ENCODE measurements around the gene NRXN3. TPM values are rescaled to one million over a fixed set of nuclear protein-coding genes. Genes with fewer than 3 reads are reported as not detected.

The NRXN3 gene
- total and polyA plus RNA-seq, 2 donors (not counting 1 experiment from before 2014, with no cell fraction given), result 0.83 to 34.6 TPM

DNA sequence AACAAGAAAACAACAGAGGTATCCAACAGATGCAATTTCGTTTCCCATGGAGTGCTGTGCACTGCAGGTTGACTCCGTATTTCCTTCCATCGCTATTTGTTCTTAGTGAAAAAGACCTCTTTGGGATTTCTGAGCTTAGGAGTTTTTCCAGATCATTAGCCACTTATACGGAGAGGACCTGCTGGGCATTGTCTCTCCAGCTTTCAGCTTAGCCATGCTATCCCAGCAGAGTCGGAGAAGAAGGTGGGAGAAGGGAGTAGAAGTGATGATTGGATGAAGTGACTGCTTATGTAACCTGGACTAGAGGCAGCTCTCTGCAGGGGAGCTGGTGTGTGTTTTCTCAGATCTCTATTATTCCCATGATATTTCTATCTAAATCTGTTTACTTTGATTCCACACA lies 1303.5 kb downstream of the NRXN3 start:
- no peaks in the 10 kb centered on the region for H3K9me3 ChIP-seq (ENCODE audit: control insufficient read depth, insufficient read depth, low read depth, low read length)
- no peak for DNase-seq (ENCODE audit: low read depth in 2 of 2)
- no peak overlapping the region for H3K4me3 ChIP-seq (replicated peaks in 1 of 4; ENCODE audit: control extremely low read depth in 1 of 4, insufficient read depth in 1 of 4, low read depth in 3 of 4, low read length in 4 of 4)
- H3K9ac ChIP-seq (ENCODE audit: insufficient read depth, low read length), result no peak overlapping the region
- H3K27ac ChIP-seq (ENCODE audit: insufficient read depth, low read length), result no peak overlapping the region
- H3K4me1 ChIP-seq (ENCODE audit: control insufficient read depth, extremely low read depth, insufficient read depth, low read length), result peaks cover 2% of the 10 kb centered on the region
- H2AFZ ChIP-seq (ENCODE audit: low read length), result no peak overlapping the region
- no peaks in the 10 kb centered on the region for H4K20me1 ChIP-seq (ENCODE audit: control insufficient read depth, extremely low read depth, insufficient read depth, low read length)
- no peaks in the 10 kb centered on the region for H3K27me3 ChIP-seq (ENCODE audit: control insufficient read depth, insufficient read depth, low read length)
- H3K79me2 ChIP-seq (ENCODE audit: control insufficient read depth, insufficient read depth, low read length), result no peaks in the 10 kb centered on the region
- H3K36me3 ChIP-seq (ENCODE audit: control insufficient read depth, insufficient read depth, low read length), result no peaks in the 10 kb centered on the region
- H3K4me2 ChIP-seq (ENCODE audit: extremely low read depth, insufficient read depth, low read length), result no peak overlapping the region
- no peak for TF ChIP-seq EZH2 (IDR thresholded peaks at IDR 0.05; ENCODE audit: low read length, missing control alignments)
- TF ChIP-seq CTCF (conservative IDR thresholded peaks at IDR 0.05 in 1 of 2, IDR thresholded peaks at IDR 0.05 in 1 of 2; ENCODE audit: low read depth in 1 of 2, low read length in 2 of 2), result no peak

- Histone ChIP-seq H3K4me2 (ENCODE audit: extremely low read depth, insufficient read depth, low read length) (no peak overlapping the region), H2AFZ (ENCODE audit: low read length) (no peak overlapping the region), H3K36me3 (ENCODE audit: control insufficient read depth, insufficient read depth, low read length) (no peaks in the 10 kb centered on the region), H3K4me3 (replicated peaks in 1 of 4; ENCODE audit: control extremely low read depth in 1 of 4, insufficient read depth in 1 of 4, low read depth in 3 of 4, low read length in 4 of 4) (no peak overlapping the region), H3K27ac (ENCODE audit: insufficient read depth, low read length) (no peak overlapping the region), H3K4me1 (ENCODE audit: control insufficient read depth, extremely low read depth, insufficient read depth, low read length) (peaks cover 2% of the 10 kb centered on the region), H3K9ac (ENCODE audit: insufficient read depth, low read length) (no peak overlapping the region), H3K79me2 (ENCODE audit: control insufficient read depth, insufficient read depth, low read length) (no peaks in the 10 kb centered on the region), H4K20me1 (ENCODE audit: control insufficient read depth, extremely low read depth, insufficient read depth, low read length) (no peaks in the 10 kb centered on the region), H3K9me3 (ENCODE audit: control insufficient read depth, insufficient read depth, low read depth, low read length) (no peaks in the 10 kb centered on the region), H3K27me3 (ENCODE audit: control insufficient read depth, insufficient read depth, low read length) (no peaks in the 10 kb centered on the region)
- TF ChIP-seq CTCF (conservative IDR thresholded peaks at IDR 0.05 in 1 of 2, IDR thresholded peaks at IDR 0.05 in 1 of 2; ENCODE audit: low read depth in 1 of 2, low read length in 2 of 2) (no peak), EZH2 (IDR thresholded peaks at IDR 0.05; ENCODE audit: low read length, missing control alignments) (no peak)
- no peak for DNase-seq (ENCODE audit: low read depth in 2 of 2)
These were observed 1305.8 kb downstream of the NRXN3 start for GRCh38 chr14:79475887-79476532.

DNA sequence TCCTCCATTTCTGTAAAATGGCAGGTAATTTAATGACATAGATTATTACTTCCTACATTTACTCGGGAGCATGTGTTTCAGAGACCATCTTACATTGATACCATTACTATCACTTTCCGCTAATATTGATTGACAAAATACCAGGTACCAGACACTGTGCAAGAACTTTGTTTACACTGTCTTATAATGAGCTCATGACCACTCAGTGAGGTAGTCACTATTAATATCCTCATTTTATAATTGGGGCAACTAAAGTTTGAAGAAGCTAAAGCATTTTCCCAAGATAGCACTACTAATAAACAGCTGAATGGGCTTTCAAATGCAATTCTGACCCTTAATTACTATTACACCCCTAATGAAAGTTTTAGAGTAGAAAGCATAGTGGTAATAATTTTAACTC lies 1306.4 kb downstream of the NRXN3 start:
- no peak overlapping the region for H3K4me2 ChIP-seq (ENCODE audit: extremely low read depth, insufficient read depth, low read length)
- no peak overlapping the region for H2AFZ ChIP-seq (ENCODE audit: low read length)
- H4K20me1 ChIP-seq (ENCODE audit: control insufficient read depth, extremely low read depth, insufficient read depth, low read length), result no peaks in the 10 kb centered on the region
- no peak overlapping the region for H3K4me3 ChIP-seq (replicated peaks in 1 of 4; ENCODE audit: control extremely low read depth in 1 of 4, insufficient read depth in 1 of 4, low read depth in 3 of 4, low read length in 4 of 4)
- H3K27ac ChIP-seq (ENCODE audit: insufficient read depth, low read length), result no peak overlapping the region
- H3K9me3 ChIP-seq (ENCODE audit: control insufficient read depth, insufficient read depth, low read depth, low read length), result no peaks in the 10 kb centered on the region
- DNase-seq (ENCODE audit: low read depth in 2 of 2), result no peak
- H3K36me3 ChIP-seq (ENCODE audit: control insufficient read depth, insufficient read depth, low read length), result no peaks in the 10 kb centered on the region
- H3K79me2 ChIP-seq (ENCODE audit: control insufficient read depth, insufficient read depth, low read length), result no peaks in the 10 kb centered on the region
- TF ChIP-seq CTCF (conservative IDR thresholded peaks at IDR 0.05 in 1 of 2, IDR thresholded peaks at IDR 0.05 in 1 of 2; ENCODE audit: low read depth in 1 of 2, low read length in 2 of 2) (no peak), EZH2 (IDR thresholded peaks at IDR 0.05; ENCODE audit: low read length, missing control alignments) (no peak)
- H3K27me3 ChIP-seq (ENCODE audit: control insufficient read depth, insufficient read depth, low read length), result no peaks in the 10 kb centered on the region
- H3K9ac ChIP-seq (ENCODE audit: insufficient read depth, low read length), result no peak overlapping the region
- H3K4me1 ChIP-seq (ENCODE audit: control insufficient read depth, extremely low read depth, insufficient read depth, low read length), result peaks cover 2% of the 10 kb centered on the region

All from fibroblast of lung (primary cell).